NCI-H446 treated with DMSO at 0.1 percent for 48 hours (cell line): ENCODE measurements around the gene RABEP1.

ENCODE experiments used
- DNase-seq: peaks from one replicate; lab custom pipeline; 2025; lab: John Stamatoyannopoulos, UW

Gene RABEP1

DNA sequence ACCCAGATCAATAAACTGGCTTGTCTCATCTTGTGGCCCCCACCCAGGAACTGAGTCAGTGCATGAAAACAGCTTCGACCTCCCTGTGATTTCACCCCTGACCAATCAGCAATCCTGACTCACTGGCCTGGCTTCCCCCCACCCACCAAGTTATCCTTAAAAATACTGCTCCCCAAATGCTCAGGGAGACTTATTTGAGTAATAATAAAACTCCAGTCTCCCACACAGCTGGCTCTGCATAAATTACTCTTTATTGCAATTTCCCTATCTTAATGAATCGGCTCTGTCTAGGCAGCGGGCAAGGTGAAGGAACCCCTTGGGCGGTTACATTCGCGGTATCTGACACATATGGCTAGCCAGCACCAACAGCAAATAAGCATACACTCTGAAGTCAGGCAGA is 9.8 kb upstream of the RABEP1 start:
- DNase-seq = no peak

DNA sequence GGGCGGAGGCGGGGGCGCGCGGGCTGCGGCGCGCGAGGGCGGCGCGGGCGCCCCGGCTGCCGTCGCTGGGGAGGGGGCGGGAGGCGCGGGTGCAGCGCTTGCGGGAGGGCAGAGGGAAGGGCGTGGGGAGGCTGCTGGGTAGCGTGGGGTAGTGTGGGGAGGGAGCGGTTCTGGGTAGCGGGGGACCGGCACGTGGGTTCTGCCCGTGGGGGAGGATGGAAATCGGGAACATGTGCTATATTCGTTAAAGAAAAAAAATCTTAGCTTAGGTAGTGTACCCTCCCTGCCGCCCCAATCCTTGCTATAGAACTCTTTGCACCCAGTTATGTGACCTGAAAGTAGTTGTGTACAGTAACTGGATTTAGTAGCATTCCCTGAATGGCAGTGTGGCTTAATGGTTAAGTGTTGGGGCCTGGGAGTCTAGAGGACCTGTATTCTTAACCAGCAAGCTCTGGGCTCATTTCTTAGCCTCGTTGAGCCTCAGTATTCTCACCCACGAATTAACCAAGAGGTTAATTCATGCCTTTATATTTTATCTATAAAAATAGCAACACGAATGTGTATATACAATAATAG is 646 bp downstream of the RABEP1 start:
- no peak for DNase-seq

DNA sequence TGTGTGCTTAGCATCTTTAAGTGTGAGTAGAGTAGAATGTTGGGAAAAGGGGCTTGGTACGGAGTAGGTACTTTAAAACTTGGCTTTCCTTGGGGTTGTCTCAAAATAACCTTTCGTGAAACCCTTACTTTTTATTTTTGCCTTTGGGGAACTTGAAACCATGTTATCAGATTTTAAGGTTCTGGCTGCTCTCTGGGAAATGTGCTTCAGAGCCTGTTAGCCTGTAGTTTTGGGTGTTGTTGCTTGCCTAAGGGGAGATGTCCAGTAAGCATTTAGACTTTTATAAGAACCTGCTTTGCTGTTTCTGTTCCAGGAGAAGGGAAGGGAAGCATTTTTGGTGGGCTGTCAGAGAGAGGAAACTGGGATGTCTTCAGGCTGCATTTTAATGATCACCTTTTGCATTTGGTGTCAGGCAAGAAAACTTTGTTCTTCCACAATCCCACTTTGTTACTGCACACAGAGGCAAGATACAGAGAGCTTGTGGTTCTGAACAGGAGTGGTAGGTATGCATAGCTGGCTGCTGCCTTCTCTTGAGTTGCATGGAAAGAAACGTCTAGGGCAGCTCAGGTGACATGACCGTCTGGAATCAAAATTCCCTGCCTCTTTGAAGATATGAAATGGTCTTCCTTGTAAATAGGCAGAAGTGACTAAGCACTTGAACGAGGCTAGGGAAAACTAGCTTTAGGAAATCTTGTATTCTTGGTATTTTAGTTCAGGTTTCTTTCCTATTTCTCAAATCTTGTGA is 1.7 kb downstream of the RABEP1 start:
- no peak for DNase-seq

DNA sequence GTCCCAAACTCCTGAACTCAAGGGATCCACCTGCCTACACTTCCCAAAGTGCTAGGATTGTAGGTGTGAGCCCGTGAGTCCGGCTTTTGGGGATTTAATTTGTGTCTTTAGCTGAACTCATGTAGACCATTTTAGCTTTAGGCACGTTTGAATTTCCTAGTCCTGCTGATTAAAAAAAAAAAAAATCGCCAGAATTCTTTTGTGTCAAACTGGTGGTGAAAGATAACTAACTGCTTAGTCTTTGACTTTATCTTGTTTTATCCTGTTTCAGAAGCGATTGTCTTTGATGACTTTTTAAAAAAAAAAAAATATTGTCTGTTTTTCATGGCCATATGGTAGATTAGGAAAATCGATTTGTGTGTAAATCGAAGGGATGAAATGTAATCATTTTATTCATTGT is 2.6 kb downstream of the RABEP1 start:
- DNase-seq = no peak

DNA sequence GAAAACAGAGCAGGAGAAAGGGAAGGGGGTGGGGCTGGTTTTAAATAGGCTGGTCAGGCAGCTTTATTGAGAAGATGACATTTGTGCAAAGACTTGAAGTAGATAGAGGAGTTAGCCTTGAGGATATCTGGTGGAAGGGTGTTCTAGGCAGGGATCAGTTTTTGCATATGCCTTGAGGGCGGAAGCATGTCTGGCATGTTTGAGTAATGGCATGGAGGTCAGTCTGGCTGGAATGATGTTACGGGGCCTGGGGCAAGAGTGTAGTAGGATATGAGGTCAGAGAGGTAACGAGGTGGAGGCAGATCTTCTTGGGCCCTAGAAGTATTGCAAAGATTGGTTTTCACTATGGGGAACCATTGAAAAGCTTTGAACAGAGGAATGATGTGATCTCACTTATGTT is 4.8 kb downstream of the RABEP1 start:
- no peak for DNase-seq

DNA sequence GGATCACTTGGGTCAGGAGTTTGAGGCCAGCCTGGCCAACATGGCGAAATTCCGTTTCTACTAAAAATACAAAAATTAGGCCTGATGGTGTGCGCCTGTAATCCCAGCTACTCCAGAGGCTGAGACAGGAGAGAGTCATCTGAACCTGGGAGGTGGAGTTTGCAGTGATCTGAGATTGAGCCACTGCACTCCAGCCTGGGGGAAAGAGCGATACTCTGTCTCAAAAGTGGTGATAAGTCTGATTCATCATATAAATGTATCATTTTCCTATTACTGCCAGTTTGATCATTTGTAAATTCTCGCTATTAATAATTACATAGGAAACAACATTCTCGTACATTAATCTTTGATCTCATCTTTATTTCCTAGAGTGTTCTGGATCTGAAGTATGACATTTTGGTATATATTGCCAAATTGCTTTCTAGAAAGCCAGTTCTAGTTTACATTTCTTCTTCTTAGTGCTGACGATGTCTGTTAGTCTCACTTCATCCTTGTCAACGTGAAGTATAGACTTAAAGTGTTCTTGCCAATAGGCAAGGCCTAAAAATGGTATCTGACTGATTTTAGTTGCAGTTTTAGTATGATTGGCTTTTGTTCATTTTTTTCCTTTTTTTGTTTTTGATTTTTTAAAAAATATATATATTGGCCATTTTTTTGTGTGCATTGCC is 9.7 kb downstream of the RABEP1 start:
- no peak for DNase-seq

DNA sequence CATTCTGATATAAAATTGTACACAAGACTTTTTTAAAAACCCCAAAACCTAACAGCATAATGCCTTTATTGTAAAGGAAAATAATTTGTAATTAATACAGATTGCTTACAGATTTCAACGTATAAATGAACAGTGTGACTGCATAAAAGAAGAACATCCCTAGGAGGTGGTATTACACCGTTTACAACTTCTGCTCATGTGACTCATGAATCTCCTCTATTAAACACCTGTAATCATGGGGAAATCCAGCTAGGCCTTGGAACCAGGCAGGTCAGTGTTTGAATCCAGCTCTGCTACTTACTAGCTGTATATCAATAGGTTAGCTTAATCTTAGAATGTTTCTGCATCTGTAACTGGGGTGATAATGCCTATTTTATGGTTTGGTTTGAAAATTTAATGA is 15.2 kb downstream of the RABEP1 start:
- DNase-seq = no peak

DNA sequence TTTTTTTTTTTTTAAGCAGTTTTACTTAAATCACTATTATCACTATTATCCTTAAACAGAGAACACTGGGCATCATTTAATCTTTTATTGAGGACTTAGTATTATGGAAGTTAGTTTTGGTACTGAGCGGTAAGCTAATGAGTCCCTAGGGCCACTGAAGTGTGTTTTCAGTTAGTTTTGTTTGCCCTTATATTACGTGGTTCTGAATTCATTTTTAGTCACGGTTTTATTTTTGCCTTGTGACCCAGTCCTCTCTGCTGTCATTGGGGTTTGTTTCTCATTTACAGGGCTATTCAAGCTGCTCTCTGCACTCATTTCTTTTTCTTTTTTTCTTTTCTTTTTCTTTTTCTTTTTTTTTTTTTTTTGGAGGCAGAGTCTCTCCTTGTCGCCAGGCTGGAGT is 17.3 kb downstream of the RABEP1 start:
- DNase-seq = no peak

DNA sequence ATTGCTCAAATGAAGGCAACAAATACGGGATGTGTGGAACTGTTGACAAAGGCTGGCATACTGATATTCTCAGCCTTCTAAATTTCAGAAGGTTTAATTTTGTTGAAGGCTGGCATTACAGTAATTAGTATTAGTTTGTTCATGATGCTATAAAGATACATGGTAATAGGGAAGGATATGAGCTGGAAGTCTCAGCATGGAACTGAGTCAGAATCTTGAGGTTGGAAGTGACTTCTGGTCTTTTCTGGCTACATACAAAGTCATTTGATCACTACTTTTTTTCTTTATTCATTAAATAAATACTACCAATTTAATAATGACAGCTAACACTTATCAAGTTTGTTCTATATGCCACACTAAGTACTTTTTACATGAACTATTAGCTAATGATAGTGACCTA is 22.6 kb downstream of the RABEP1 start:
- no peak for DNase-seq

DNA sequence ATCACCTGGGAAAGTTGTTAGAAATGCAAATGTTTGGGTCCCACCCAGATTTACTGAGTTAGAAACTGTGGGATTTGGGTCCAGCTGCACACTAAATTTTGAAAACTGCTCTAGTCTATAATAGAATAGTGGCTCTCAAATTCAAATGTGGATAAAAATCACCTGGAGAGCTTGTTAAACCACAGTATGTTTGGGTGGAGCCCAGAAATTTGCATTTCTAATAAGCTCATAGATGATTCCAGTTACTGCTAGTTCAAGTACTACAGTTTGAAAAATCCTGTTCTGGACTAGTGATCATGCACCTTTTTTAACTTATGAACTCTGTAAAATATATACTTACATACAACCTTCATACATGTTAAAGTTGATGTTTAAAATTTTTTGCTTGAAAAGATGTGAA is 27.8 kb downstream of the RABEP1 start:
- no peak for DNase-seq

DNA sequence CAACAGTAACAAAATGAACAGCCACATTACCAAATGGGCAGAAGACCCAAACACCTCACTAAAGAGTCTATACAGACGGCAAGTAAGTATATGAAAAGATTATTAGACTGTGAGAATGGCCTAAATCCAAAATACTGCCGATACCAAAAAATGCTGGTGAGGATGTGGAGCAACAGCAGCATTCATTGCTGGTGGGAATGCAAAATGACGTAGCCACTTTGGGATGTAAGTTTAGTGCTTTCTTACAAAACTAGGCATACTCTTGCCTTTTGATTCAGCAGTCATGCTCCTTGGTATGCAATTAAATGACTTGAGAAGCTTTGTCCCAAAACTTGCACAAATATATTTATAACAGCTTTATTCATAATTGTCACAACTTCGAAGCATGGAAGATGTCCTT is 43.8 kb downstream of the RABEP1 start:
- DNase-seq = no peak

DNA sequence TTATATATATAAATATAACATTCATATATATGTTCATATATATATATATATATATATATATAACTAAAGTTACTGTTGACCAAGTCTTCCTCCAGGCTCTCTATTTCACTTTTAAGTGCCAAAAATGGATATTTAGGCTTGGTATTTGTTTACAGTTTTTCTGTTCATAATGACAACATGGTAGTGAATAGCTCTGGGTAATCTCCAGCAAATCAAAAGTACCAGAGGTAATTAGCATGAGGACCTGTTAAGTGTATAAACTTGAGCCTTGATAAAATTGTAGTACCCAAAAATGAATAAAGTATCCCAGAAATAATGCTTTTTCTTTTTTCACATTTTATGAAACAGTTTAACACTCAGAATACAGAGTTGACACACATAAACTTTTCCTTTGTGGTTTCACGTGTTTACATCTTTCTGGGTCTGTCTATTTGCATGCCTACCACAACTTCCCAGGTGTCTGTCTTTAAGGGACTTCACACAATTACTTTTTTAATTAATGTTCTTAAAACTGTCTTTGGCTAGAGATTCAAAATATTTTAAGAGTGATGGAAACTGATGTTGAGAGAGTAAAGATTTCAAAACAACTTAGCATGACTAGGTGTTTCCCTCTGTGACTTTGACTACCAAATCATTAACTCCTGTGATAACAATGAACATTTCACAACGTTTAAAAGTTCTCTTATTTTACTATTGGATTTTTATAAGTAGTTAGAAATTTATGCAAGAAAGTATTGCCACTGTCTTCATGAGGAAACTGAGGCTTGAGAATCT is 47.9 kb downstream of the RABEP1 start:
- no peak for DNase-seq

DNA sequence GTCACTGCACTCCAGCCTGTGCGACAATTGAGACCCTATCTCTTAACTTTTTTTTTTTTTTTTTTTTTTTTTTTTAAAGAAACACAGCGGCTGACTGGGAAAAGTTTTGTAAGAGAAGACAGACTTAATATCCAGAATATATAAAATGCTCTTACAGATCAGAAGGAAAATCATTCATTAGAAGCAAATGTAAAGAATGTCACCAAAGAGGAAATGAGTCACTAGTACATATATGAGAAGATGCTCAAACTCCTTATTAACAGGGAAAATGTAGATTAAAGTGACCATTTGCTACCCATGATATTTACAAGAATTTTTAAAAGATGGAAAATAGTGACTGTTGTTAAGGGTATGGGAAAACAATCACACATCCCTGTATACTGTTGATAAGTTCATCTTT is 48.9 kb downstream of the RABEP1 start:
- DNase-seq = no peak

DNA sequence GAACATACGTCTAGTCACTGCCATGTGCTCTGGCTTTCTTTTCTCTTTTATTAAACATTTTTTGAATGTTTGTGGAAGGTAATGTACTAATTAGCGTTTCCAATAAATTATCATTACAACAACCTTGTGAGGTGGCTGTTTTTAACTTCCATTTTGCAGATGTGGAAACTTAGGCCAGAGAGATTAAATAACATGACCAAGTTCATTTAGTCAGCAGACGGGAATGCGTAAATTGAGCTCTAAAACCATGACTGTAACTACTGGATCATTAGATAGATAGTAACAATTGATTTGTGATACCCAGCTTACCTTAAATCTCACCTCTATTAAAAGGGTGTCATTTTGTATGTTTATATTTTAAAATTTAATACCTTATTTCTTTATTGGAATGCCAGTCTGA is 49.4 kb downstream of the RABEP1 start:
- no peak for DNase-seq

DNA sequence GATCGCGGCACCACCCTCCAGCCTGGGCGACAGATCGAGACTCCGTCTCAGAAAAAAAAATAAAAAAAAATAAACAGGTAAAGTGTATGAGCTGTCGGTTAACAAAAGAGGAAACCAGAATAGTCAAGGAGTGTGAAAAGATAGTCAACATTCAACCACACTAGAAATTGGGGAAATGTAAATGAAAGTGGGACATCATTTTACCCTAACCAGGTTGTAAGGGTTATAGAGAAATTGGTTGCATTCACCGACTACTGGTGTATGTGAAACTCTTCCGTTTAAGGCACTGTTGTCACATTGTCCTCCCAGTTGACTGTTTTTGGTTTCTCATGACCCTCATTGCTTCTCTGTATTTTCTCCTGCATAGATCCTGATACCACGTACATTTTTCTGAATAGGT is 62.8 kb downstream of the RABEP1 start:
- DNase-seq = no peak

DNA sequence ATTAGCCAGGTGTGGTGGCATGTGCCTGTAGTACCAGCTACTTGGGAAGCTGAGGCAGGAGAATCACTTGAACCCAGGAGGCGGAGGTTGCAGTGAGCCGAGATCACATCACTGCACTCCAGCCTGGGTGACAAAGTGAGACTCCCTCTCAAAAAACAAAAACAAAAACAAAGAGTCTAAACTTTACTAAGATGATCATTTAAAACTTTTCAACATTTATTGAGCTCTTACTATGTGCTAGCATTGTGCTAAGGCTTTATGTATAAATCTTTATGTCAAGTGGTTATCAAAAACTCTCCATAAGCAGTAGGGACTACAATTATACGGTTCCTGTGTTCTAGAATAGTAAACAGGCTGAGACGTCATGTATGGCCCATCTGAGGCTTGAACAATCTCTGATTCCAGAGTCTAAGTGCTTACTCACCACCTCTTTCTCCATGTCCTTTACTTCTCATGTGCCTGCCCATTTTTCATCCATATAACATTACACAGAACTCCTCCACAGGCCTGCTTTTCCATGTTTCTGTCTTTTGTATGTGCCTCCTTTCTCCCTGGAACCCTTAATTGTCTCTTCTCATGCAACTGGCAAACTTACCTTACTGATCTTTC is 70.7 kb downstream of the RABEP1 start:
- DNase-seq = no peak

DNA sequence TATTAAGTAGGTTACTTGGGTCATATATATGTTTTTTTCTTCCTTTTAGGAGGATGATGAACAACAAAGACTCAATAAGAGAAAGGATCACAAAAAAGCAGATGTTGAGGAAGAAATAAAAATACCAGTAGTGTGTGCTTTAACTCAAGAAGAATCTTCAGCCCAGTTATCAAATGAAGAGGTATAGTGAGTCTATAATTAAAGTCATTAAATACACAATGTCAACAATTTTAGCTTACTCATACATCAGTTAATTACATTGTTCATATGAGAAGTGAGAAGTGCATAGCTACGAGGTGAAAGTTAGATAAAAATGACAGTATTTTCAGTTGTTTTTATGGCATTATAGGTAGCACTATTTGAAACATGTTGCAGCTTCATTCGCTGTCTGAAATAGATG is 72.2 kb downstream of the RABEP1 start:
- no peak for DNase-seq

DNA sequence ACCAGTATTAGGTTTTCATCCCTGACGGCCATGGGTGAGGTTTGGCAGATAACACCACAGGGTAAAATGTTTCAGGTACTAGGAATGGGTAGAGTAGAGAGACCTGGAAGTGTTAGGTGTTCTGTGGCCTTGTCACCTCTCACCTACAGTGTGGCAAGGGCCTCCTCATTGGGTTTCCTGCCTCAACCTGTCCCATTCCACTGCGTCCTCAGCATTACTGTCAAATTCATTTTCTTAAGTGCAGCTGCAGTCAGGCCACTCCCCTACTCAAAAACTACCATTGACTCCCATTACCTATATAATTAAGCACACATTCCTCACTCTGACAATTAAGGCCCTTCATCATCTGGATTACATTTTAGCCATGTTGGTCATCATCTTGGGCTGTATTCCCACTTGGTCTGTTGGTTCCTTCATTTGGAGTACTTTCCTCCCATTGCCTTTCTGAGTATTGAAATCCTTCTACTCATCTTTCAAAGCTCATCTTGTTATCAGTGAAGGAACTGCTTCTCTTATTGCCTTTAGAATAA is 72.9 kb downstream of the RABEP1 start:
- DNase-seq = no peak

DNA sequence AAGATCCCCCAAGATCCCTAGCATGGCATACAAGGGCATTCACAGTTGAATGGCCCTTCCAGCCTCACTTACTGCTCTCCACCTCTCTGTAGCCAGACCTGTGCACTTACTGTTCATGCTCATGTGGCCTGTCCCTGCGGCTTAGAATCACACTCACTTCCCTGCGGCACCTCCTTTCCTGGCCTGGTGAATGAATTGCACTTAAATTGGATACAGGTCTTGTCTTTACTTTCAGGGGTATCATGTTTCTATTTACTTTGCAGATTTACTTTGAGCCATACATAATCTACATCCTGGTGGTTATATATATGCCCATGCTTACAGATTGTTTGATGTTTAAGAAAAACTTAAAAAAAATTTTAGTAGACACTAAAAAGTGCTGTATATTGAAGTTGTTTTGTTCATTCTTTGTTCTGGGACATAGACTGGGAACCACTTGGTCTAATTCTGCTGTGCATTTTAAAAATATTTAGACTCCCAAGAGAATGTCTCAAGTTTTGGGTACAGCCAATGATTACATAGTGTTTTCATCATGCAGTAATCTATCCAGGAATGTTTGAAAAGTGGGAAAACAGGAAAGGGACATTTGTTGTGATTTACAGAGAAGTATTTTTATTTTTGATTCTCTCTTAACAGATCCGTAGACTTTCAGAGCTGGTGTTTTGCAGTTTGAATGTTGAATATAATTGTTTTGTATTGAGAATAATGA is 73.5 kb downstream of the RABEP1 start:
- DNase-seq = no peak

DNA sequence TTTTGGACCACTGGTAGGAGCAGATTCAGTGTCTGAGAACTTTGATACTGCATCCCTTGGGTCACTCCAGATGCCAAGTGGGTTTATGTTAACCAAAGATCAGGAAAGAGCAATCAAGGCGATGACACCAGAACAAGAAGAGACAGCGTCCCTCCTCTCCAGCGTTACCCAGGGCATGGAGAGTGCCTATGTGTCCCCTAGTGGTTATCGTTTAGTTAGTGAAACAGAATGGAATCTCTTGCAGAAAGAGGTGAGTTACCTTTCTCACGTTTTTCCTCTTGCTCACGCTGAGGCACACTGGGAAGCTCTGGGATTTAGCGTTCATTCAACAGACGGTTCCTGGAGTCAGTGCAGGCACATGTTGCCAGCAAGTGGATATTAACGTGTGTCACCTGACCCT is 79.3 kb downstream of the RABEP1 start:
- DNase-seq = no peak

DNA sequence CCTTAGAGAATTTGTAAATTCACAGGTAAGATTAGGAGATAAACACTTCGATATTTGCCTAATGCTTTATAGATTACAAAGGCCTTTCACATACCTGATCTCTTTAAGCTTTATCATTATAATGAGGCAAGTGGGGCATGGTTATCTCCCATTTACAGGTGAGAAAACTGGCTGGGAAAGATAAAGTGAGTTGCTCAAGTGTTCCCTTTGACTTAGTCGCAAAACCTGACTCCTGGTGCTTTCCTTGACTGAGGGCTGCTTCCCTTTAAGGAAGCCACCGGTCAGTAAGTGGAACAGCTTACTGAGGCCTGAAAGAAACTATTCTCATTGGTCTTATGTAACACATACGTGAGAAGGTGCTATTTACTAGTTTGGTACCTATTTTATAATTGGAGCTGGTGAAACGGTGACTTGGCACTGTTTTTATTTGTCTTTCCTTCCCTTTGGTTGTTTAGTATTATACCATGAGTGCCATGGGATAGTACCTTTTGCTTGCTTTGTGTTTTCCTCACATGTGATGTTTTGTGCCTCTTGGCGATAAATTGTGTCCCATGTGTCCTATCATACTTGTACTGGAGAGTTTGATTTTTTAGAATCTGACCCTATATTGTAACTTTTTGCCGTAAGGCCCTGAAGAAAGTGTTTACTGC is 80.2 kb downstream of the RABEP1 start:
- DNase-seq = no peak
